Stomach (tissue), 9 donors: ENCODE data around the gene C9orf72. TPM values are rescaled to one million over a fixed set of nuclear protein-coding genes. Genes with fewer than 3 reads are reported as not detected.
A peak's percentile ranks its signal among the peaks of the same experiment; 100 is the strongest.

ENCODE experiments used
- DNase-seq, 2 donors: peaks; one replicate each; pipeline versions ENCODE4 v3.0.0 to v3.0.0-alpha.2; 2013 to 2019
- H3K27ac ChIP-seq, 5 donors: fragments of 200-600 bp in 4 of 5; sonication (generic) in 4 of 5; one replicate each; pipeline ENCODE4 v1.5.1; 2013 to 2019; ENCODE audit warnings: mild to moderate bottlenecking in 1 of 5, moderate library complexity in 1 of 5
- H3K27me3 ChIP-seq, 3 donors: fragments of 200-600 bp; sonication (generic); one replicate each; pipeline ENCODE4 v1.5.1; 2017 to 2019; ENCODE audit warnings: mixed run types in 1 of 3
- H3K36me3 ChIP-seq, 4 donors: fragments of 200-600 bp; sonication (generic); 1 replicate in 3 of 4; 2 replicates in 1 of 4; pipeline ENCODE4 v1.5.1; 2016 to 2019
- H3K4me1 ChIP-seq, 4 donors: fragments of 200-600 bp; sonication (generic); one replicate each; pipeline ENCODE4 v1.5.1; 2016 to 2019
- H3K4me3 ChIP-seq, 4 donors: fragments of 200-600 bp; sonication (generic) in 3 of 4; one replicate each; pipeline ENCODE4 v1.5.1; 2016 to 2019; ENCODE audit warnings: mild to moderate bottlenecking in 1 of 4
- H3K9me3 ChIP-seq, 4 donors: fragments of 200-600 bp; sonication (generic); one replicate each; pipeline ENCODE4 v1.5.1; 2016 to 2019
- CTCF ChIP-seq, 7 experiments: fragments of 450-650 bp in 4 of 7; fragments of 200-600 bp in 3 of 7; sonication (generic) in 3 of 7; IDR thresholded peaks; one replicate each; pipeline ENCODE4 v1.5.1; 2016 to 2019; ENCODE audit warnings: antibody characterized with exemption in 7 of 7, control low read depth in 2 of 7, mild to moderate bottlenecking in 1 of 7
- EP300 ChIP-seq: sonication (generic); formaldehyde crosslinking; IDR thresholded peaks from one replicate; pipeline ENCODE4 v1.6.1; 2017; ENCODE audit warnings: antibody characterized with exemption
- POLR2A ChIP-seq, 4 donors: fragments of 450-650 bp; IDR thresholded peaks; one replicate each; pipeline ENCODE4 v1.6.1; 2016; ENCODE audit warnings: antibody characterized with exemption in 4 of 4, control low read depth in 2 of 4, mild to moderate bottlenecking in 1 of 4, moderate library complexity in 1 of 4
- POLR2AphosphoS5 ChIP-seq, 3 donors: sonication (generic); formaldehyde crosslinking; IDR thresholded peaks; one replicate each; pipeline ENCODE4 v1.6.1; 2016; ENCODE audit warnings: antibody characterized with exemption in 3 of 3
- WGBS, 5 donors: extraction: QIAGEN DNeasy Blood & Tissue Kit in 3 of 5; methylation state at CpG; one replicate each; pipeline versions ENCODE4 v1.1.5 to v1.1.7; 2013 to 2018; 5-methylcytosine and 5-hydroxymethylcytosine counted together
- intact Hi-C: fragments of 100-400 bp; cut with DNase I; formaldehyde crosslinking; loops from one replicate; pipeline ENCODE4 v1.15.1; 2023; ENCODE audit warnings: low total_unique reads
- polyA plus RNA-seq, 3 donors: library from polyadenylated mRNA; stranded (reverse); fragments of 200-250 nt; gene quantifications; one replicate each; pipeline ENCODE4 v1.2.3, GENCODE V29; 2013
- total RNA-seq, 5 donors: library from RNA; depleted of rRNA; stranded (reverse); fragments of >200 nt; gene quantifications; one replicate each; pipeline versions ENCODE4 v1.1.0 to v1.2.3, GENCODE V29; 2014 to 2016
- donor health status: healthy with polysubstance abuse.
- donor health status: Bipolar disorder and iron deficiency.
- donor health status: healthy.

The C9orf72 gene
- total and polyA plus RNA-seq, 8 donors = 2.6 to 69.9 (median 9.1) TPM

- H3K27me3 ChIP-seq = no peaks in the 10 kb centered on the region
- peaks cover 0 to 52% (median 29%) of the 10 kb centered on the region in 4 donors for H3K4me1 ChIP-seq
- WGBS, 5 donors = 81 to 90% (median 86%) methylated on average over 4 of the region's 4 CpGs
- no peak for TF ChIP-seq EP300
- TF ChIP-seq POLR2A (IDR thresholded peaks at IDR 0.05) = no peak
- no peak for TF ChIP-seq POLR2AphosphoS5 (IDR thresholded peaks at IDR 0.05)
- no peak for TF ChIP-seq CTCF (IDR thresholded peaks at IDR 0.05)
- no peak overlapping the region for H3K4me3 ChIP-seq
- intact Hi-C loops = no loop called here
- peak overlapping the region in 3 of 5 donors; percentile 99 to 100 (median 100) for H3K27ac ChIP-seq
- H3K9me3 ChIP-seq = no peaks in the 10 kb centered on the region
- peaks cover 0 to 12% (median 8%) of the 10 kb centered on the region in 4 donors for H3K36me3 ChIP-seq
- no peak for DNase-seq
Measured at GRCh38 chr9:27571011-27571410, 2.3 kb downstream of the C9orf72 start.

DNA sequence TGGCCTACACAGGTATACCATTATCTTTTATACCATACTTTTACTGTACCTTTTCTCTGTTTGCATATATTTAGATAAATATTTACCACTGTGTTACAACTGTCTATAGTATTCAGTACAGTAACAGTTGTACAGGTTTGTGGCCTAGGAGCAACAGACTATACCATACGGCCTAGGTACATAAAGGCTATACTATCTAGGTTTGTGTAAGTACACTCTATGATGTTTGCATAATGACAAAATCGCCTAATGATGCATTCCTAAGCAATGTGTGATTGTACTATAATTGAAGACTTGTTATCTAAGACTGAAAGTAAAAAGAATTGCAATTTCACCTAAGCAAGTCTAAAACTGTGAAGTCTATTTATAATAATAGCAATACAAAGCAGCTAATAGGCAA lies 3.9 kb downstream of the C9orf72 start:
- H3K27ac ChIP-seq = peak overlapping the region in 2 of 5 donors; percentile 14 to 54
- H3K9me3 ChIP-seq = no peaks in the 10 kb centered on the region
- peak in 2 of 3 donors; percentile 29 to 62 for TF ChIP-seq POLR2AphosphoS5 (IDR thresholded peaks at IDR 0.05)
- no peak for TF ChIP-seq POLR2A (IDR thresholded peaks at IDR 0.05)
- no peak overlapping the region for H3K4me3 ChIP-seq
- no peaks in the 10 kb centered on the region for H3K27me3 ChIP-seq
- peak in 1 of 2 donors; percentile 71 for DNase-seq
- WGBS, 5 donors = 21 to 67% (median 38%) methylated on average over 2 of the region's 2 CpGs
- H3K36me3 ChIP-seq = peaks cover 0 to 24% (median 22%) of the 10 kb centered on the region in 4 donors
- H3K4me1 ChIP-seq = peaks cover 0 to 55% (median 31%) of the 10 kb centered on the region in 4 donors
- intact Hi-C loops = no loop called here

DNA sequence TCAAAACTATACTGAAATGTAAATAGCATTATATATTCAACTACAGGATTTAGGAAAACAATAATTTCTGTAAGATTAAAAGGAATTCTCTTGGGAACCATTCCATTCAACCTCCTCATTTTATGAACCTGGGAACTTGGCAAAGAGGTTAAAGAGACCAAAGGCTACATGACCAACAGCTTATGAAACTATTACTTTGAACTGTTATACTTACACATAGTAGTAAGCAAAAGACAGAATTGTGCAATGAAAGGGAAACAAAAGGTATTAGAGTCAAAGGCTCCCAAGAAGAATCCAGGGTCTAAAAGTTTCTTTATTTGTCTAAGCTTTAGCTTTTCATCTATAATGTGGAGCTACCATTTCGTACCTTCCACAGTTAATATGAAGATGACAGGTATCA lies 7.2 kb downstream of the C9orf72 start:
- Histone ChIP-seq H3K27me3 (no peaks in the 10 kb centered on the region), H3K4me1 (peaks cover 0 to 34% (median 11%) of the 10 kb centered on the region in 4 donors), H3K9me3 (no peaks in the 10 kb centered on the region), H3K36me3 (peaks cover 0 to 39% (median 36%) of the 10 kb centered on the region in 4 donors), H3K27ac (no peak overlapping the region), H3K4me3 (no peak overlapping the region)
- no peak for TF ChIP-seq CTCF (IDR thresholded peaks at IDR 0.05)
- no peak for TF ChIP-seq POLR2A (IDR thresholded peaks at IDR 0.05)
- no peak for TF ChIP-seq POLR2AphosphoS5 (IDR thresholded peaks at IDR 0.05)
- TF ChIP-seq EP300 = no peak
- no peak for DNase-seq
- WGBS, 5 donors = 94 to 100% (median 97%) methylated on average over 1 of the region's 1 CpG
- intact Hi-C loops = no loop called here

- Histone ChIP-seq H3K9me3 (no peaks in the 10 kb centered on the region), H3K4me1 (peaks cover 0 to 30% (median 11%) of the 10 kb centered on the region in 4 donors), H3K27ac (no peak overlapping the region), H3K27me3 (no peaks in the 10 kb centered on the region), H3K4me3 (no peak overlapping the region), H3K36me3 (peaks cover 0 to 43% (median 40%) of the 10 kb centered on the region in 4 donors)
- TF ChIP-seq CTCF (IDR thresholded peaks at IDR 0.05) (no peak), POLR2A (IDR thresholded peaks at IDR 0.05) (no peak), POLR2AphosphoS5 (IDR thresholded peaks at IDR 0.05) (no peak), EP300 (no peak)
- DNase-seq = no peak
- intact Hi-C loops = no loop called here
Measured at GRCh38 chr9:27565696-27566095, 7.6 kb downstream of the C9orf72 start.

- TF ChIP-seq POLR2AphosphoS5 (IDR thresholded peaks at IDR 0.05) (no peak), POLR2A (IDR thresholded peaks at IDR 0.05) (no peak), EP300 (no peak), CTCF (IDR thresholded peaks at IDR 0.05) (no peak)
- no peak for DNase-seq
- Histone ChIP-seq H3K4me1 (peaks cover 0 to 23% (median 7%) of the 10 kb centered on the region in 4 donors), H3K4me3 (no peak overlapping the region), H3K27me3 (no peaks in the 10 kb centered on the region), H3K36me3 (peaks cover 0 to 54% (median 50%) of the 10 kb centered on the region in 4 donors), H3K27ac (peak overlapping the region in 2 of 5 donors; percentile 6 to 36), H3K9me3 (no peaks in the 10 kb centered on the region)
- 86 to 89% (median 88%) methylated on average over 1 of the region's 1 CpG for WGBS, 5 donors
- intact Hi-C loops = no loop called here
Measured at GRCh38 chr9:27564670-27565069, 8.6 kb downstream of the C9orf72 start.
